HG03565 (cell line): ENCODE results near the gene CUL7.
"Not testable (repeated sequence)": the region's sequence is repeated elsewhere in the genome, so short reads cannot be mapped to it uniquely, and the experiment has no call there.

Experiments used
- ATAC-seq: cut with Tn5 transposase; IDR thresholded peaks from one replicate; pipeline ENCODE4 v1.9.1; 2021; ENCODE audit warnings: mild to moderate bottlenecking, moderate library complexity; ENCODE audit not compliant: unreplicated experiment

CUL7 gene

GRCh38 chr6:43019152-43019551, 34.5 kb downstream of the CUL7 start:
- ATAC-seq = no peak

DNA sequence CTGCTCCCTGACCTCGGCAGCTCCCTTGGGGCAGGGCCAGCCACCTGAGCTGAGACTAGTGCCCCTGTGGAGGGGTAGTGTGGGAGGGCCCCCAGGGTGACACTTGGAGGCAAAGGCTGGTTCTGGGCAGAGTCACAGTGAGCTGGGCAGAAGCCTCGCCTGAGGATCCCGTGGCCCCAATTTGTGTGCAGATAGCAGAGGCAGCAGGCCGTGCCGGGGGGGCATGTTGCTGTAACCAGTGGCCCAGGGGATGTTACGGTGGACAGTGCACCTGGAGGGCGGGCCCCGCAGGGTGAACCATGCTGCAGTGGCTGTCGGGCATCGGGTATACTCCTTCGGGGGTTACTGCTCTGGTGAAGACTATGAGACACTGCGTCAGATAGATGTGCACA, 36.7 kb downstream of the CUL7 start:
- ATAC-seq = no peak

DNA sequence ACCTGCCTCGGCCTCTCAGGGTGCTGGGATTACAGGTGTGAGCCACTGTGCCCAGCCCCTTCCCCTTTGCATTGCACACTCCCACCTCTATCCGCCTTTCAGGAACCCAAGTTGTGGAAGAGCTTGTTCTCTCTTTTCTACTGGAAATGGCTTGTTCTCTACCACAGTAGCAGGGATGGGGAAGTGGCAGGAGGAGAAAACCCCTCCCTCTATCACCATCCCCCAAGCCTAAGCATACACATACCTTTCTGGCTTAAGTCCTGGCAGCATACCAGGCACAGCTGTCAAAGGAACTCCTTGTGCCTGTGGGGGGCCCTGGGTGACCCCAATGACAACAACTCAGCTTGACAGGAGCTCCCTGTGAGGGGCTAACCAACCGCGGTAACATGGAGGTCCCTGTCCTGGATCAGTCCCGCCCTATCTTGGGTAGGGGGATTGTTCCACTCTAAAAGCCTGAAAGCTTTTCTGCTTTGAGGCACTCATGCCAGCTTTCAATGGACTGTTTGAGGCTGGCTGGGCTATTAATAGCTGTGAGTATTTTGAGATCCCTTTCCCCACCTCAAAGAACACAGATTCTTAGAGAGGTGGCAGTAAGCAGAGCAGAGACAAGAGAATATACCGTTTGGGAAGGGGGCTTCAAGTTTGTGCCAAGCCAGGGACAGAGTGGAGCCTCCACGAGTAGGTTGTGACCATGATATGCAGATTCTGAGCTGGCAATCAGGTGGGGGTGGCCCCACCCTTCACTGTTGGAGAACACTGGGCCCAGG, 37.3 kb downstream of the CUL7 start:
- ATAC-seq = no peak

DNA sequence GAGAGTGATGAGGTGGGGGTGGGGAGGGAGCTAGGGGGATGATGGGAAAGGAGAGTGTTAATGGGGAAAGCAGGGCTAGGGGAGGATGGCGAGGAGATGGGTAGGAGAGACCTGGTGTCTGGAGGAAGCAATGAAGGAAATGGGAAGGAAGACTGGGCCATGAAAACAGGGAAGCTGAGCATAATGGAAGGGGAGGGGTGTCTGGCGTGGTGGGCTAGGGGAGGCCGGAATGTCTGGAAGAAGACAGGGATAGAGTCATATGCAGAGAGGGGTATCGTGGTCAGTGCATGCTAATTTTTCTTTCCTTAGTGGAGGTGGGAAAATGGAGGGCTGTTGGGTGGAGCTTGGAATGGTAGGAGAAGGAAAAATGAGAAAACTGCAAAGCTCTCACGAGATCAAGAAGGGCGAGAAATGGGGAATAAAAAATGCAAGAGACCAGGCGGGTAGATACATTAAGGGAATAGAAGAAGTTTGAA, 39.2 kb downstream of the CUL7 start:
- no peak for ATAC-seq

DNA sequence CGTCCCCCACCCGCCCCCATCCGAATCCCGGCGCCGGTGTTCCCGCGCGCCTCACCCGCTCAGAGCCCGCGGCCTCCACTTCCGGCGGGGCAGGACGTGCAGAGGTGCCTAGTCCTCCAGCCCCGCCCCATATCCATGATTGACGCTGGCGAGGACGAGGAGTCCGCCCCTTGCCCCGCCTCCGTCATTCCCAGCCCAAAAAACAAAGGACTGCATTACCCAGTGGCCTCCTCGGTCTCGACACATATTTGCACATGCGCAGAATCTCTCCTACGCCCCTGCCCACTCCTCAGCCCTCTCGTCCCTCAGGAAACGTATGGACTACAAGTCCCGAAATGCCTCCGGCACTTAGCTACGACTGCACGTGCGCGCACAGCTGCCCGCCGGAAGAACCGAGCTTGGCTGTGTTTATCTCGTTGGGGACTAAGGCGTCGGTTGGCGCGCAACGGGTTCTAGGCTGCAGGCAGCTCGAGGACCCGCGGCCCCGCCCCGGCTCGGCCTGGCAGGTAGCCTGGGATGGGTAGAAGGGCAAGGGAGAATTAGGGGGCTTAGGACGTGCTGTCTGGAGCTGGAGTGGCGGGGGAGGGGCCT, 39.7 kb downstream of the CUL7 start, which contains the start of the genes KLHDC3 and MEA1:
Gene KLHDC3 (plus strand): TSS at position 407 of the 591 bp plus-strand sequence. CDS start 2,944 bp downstream, outside the sequence.
Gene MEA1 (minus strand): TSS at position 104 of the 591 bp plus-strand sequence. CDS start 133 bp downstream, outside the sequence.
- ATAC-seq = peak; percentile 82

DNA sequence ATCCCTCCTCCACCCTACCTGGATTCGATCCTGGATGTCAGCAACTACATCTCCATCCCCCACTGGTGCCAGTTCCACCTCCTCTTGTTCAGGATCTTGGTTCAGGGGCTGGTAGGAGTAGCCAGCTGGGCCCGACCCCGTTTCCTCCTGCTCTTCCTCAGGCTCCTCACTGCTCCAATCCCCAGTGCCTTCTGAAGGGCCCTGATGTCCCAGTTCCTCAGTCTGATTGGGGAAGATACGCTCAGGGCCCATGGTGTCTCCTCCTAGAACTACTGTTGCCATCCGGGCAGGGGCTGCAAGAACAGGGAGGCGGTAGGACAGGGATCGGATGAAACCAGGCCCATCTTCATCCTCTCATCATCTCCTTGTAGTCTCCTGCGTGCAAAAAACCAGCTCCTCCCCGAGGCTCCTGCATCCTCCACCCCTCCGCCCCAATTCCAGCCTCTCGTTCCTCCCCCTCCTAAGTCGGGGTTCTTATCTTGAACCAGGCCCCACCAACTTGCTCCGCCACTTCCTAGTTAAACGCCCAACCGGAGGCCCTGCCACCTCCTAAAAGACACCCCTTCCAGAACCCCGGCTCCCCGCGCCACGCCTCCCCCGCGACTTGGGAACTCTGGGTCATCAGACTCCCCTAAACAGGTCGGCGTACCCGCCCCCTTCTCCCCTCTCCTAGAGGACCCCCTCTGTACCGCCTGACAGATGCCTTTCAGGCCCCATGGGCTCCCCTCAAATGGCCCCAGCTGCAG, 40.4 kb downstream of the CUL7 start:
- no peak for ATAC-seq

- no peak for ATAC-seq
Measured at GRCh38 chr6:43012364-43012763, 41.3 kb downstream of the CUL7 start.

GRCh38 chr6:43011207-43011606, 42.4 kb downstream of the CUL7 start:
- no peak for ATAC-seq

- no peak for ATAC-seq
Measured at GRCh38 chr6:43009124-43009523, 44.5 kb downstream of the CUL7 start.

GRCh38 chr6:43007126-43007525, 46.5 kb downstream of the CUL7 start:
- no peak for ATAC-seq

- ATAC-seq = no peak
Measured at GRCh38 chr6:43006251-43006650, 47.4 kb downstream of the CUL7 start.

DNA sequence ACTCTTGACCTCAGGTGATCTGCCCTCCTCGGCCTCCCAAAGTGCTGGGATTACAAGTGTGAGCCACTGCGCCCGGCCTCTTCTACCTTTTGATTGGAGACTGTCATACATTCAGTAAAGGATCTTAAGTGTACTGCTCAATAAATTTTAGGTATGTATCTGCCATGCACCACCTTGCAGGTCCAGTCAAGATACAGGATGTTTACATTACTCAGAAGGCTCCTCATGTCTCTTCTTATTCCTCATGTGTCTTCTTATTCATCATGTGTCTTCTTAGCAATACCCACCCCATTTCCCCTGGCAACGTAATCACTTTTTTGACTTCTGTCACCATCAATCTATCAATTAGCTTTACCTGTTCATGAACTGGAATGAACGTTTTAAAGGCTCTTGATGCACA, 47.8 kb downstream of the CUL7 start:
- no peak for ATAC-seq

- ATAC-seq = no peak
Measured at GRCh38 chr6:43001843-43002242, 51.8 kb downstream of the CUL7 start.

DNA sequence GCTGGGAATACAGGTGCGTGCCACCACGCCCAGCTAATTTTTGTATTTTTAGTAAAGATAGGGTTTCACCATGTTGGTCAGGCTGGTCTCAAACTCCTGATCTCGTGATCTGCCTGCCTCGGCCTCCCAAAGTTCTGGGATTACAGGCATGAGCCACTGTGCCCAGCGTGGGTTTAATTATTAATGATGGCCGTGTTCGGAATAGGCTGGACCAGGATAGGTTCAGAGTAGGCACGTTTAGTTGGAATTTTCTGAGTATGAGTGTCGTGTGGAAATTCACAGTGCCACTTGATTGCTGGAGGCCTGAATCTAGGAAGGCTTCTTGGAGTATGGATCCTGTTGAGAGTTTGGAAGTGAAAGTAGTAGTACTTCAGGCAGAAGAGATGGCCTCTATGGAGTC, 55.4 kb downstream of the CUL7 start:
- ATAC-seq = not testable (repeated sequence)

DNA sequence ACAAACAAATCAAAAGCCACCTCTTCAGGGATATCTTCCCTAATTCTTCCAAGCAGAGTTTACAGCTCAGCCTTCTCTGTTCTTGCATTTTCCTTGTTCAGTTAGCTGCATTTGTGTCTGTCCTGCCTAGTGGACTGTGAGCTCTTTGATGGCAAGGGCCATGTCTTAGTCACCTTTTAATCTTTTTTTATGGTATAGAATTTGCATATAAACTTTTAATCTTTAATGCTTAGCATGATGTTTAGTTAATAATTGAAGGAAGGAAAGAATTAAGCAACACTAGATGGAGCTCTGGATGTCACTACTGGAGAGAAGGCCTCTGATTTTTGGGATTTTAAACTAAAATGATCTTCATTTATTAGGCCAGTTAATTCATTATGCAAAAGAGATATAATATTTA, 57.1 kb downstream of the CUL7 start:
- no peak for ATAC-seq

DNA sequence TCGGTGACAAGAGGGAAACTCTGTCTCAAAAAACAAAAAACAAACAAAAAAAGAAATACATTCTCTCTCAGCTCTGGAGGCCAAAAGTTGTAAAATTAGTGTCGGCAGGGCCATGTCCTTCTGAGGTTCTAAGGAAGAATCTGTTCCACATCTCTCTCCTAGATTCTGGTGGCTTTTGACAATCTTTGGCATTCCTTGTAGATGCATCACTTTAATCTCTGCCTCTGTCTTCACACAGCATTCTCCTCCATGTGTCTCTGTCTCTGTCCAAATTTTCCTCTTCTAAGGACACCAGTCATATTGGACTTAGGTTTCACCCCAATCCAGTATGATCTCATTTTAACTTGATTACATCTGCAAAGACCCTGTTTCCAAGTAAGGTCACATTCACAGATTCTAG, 60.2 kb downstream of the CUL7 start:
- no peak for ATAC-seq

- ATAC-seq = no peak
Measured at GRCh38 chr6:42989923-42990322, 63.7 kb downstream of the CUL7 start.

GRCh38 chr6:42988486-42989020, 65.1 kb downstream of the CUL7 start:
- ATAC-seq = no peak
